Adipocyte (in vitro differentiated cells): ENCODE results near the gene SLC6A17.

Experiments
- DNase-seq: peaks from one replicate; pipeline ENCODE4 v3.0.0-alpha.2; 2015; ENCODE audit warnings: low read depth
- H3K27me3 ChIP-seq: replicated peaks from 2 replicates; pipeline ENCODE4 v1.7.0; 2013; ENCODE audit warnings: mild to moderate bottlenecking, low read length, moderate library complexity; ENCODE audit not compliant: control insufficient read depth, insufficient read depth
- H3K36me3 ChIP-seq: 2 replicates; pipeline ENCODE4 v1.7.0; 2013; ENCODE audit warnings: low read length, mild to moderate bottlenecking, moderate library complexity; ENCODE audit not compliant: control insufficient read depth, insufficient read depth, severe bottlenecking
- H3K4me1 ChIP-seq: 2 replicates; pipeline ENCODE4 v1.7.0; 2013; ENCODE audit warnings: mild to moderate bottlenecking, low read length, moderate library complexity; ENCODE audit not compliant: control insufficient read depth, insufficient read depth
- H3K4me3 ChIP-seq: 2 replicates; pipeline ENCODE4 v1.7.0; 2013; ENCODE audit warnings: mild to moderate bottlenecking, low read length, moderate library complexity
- H3K9ac ChIP-seq: 2 replicates; pipeline ENCODE4 v1.7.0; 2013; ENCODE audit warnings: mild to moderate bottlenecking, low read length, moderate library complexity
- H3K9me3 ChIP-seq: 2 replicates; pipeline ENCODE4 v1.7.0; 2013; ENCODE audit warnings: mild to moderate bottlenecking, low read length, moderate library complexity; ENCODE audit not compliant: control insufficient read depth

The SLC6A17 gene

GRCh38 chr1:110150330-110151174 lies at the start of gene SLC6A17:
TSS of gene SLC6A17 (plus strand) at chr1:110150494. CDS start at chr1:110166930, 16,436 bp downstream.
- H3K27me3 ChIP-seq, result peaks cover 34% of the 10 kb centered on the region
- DNase-seq, result peak; percentile 69
- no peaks in the 10 kb centered on the region for H3K4me1 ChIP-seq
- H3K36me3 ChIP-seq, result no peaks in the 10 kb centered on the region
- peaks cover 5% of the 10 kb centered on the region for H3K9me3 ChIP-seq
- peak within 1 kb of the TSS; percentile 69 for H3K4me3 ChIP-seq
- H3K9ac ChIP-seq, result peak within 1 kb of the TSS; percentile 10

- peak; percentile 42 for DNase-seq
- Histone ChIP-seq H3K4me1 (peaks cover 6% of the 10 kb centered on the region), H3K9ac (no peak overlapping the region), H3K27me3 (peaks cover 28% of the 10 kb centered on the region), H3K9me3 (no peaks in the 10 kb centered on the region), H3K4me3 (no peak overlapping the region), H3K36me3 (no peaks in the 10 kb centered on the region)
These were observed 48.2 kb upstream of the SLC6A17 start for GRCh38 chr1:110102081-110102480.

GRCh38 chr1:110106013-110106941 lies 44.0 kb upstream of the SLC6A17 start:
- no peak overlapping the region for H3K4me3 ChIP-seq
- H3K27me3 ChIP-seq, result peaks cover 4% of the 10 kb centered on the region
- DNase-seq, result peak; percentile 85
- no peaks in the 10 kb centered on the region for H3K9me3 ChIP-seq
- peaks cover 22% of the 10 kb centered on the region for H3K4me1 ChIP-seq
- H3K36me3 ChIP-seq, result no peaks in the 10 kb centered on the region
- H3K9ac ChIP-seq, result no peak overlapping the region

- DNase-seq, result no peak
- Histone ChIP-seq H3K36me3 (no peaks in the 10 kb centered on the region), H3K4me3 (no peak overlapping the region), H3K27me3 (peaks cover 12% of the 10 kb centered on the region), H3K4me1 (peaks cover 16% of the 10 kb centered on the region), H3K9ac (no peak overlapping the region), H3K9me3 (no peaks in the 10 kb centered on the region)
These were observed 42.3 kb upstream of the SLC6A17 start for GRCh38 chr1:110107867-110108469.

GRCh38 chr1:110111081-110111480 lies 39.2 kb upstream of the SLC6A17 start:
- DNase-seq, result no peak
- no peaks in the 10 kb centered on the region for H3K36me3 ChIP-seq
- peaks cover 16% of the 10 kb centered on the region for H3K4me1 ChIP-seq
- no peaks in the 10 kb centered on the region for H3K9me3 ChIP-seq
- no peak overlapping the region for H3K4me3 ChIP-seq
- H3K27me3 ChIP-seq, result peaks cover 21% of the 10 kb centered on the region
- H3K9ac ChIP-seq, result no peak overlapping the region

GRCh38 chr1:110112143-110112542 lies 38.2 kb upstream of the SLC6A17 start, which contains the start of gene UBL4B:
TSS of gene UBL4B (plus strand) at chr1:110112443. CDS start at chr1:110112535, 92 bp downstream.
- DNase-seq, result no peak
- Histone ChIP-seq H3K27me3 (peaks cover 21% of the 10 kb centered on the region), H3K9ac (no peak within 1 kb of the TSS)

GRCh38 chr1:110112656-110113055 lies 37.6 kb upstream of the SLC6A17 start:
- H3K36me3 ChIP-seq, result no peaks in the 10 kb centered on the region
- no peak overlapping the region for H3K9ac ChIP-seq
- DNase-seq, result no peak
- H3K9me3 ChIP-seq, result no peaks in the 10 kb centered on the region
- H3K27me3 ChIP-seq, result peaks cover 21% of the 10 kb centered on the region
- no peak overlapping the region for H3K4me3 ChIP-seq
- peaks cover 11% of the 10 kb centered on the region for H3K4me1 ChIP-seq

More at GRCh38 chr1:110112143-110112542, 38.2 kb upstream of the SLC6A17 start, which contains the start of gene UBL4B:
- H3K36me3 ChIP-seq, result no peaks in the 10 kb centered on the region
- peaks cover 16% of the 10 kb centered on the region for H3K4me1 ChIP-seq
- H3K9me3 ChIP-seq, result no peaks in the 10 kb centered on the region
- no peak within 1 kb of the TSS for H3K4me3 ChIP-seq

GRCh38 chr1:110113551-110113950 lies 36.7 kb upstream of the SLC6A17 start:
- no peak overlapping the region for H3K4me3 ChIP-seq
- no peak overlapping the region for H3K9ac ChIP-seq
- no peaks in the 10 kb centered on the region for H3K36me3 ChIP-seq
- no peaks in the 10 kb centered on the region for H3K9me3 ChIP-seq
- H3K27me3 ChIP-seq, result peaks cover 21% of the 10 kb centered on the region
- DNase-seq, result no peak
- peaks cover 6% of the 10 kb centered on the region for H3K4me1 ChIP-seq

GRCh38 chr1:110114173-110114572 lies 36.1 kb upstream of the SLC6A17 start:
- Histone ChIP-seq H3K9ac (no peak overlapping the region), H3K9me3 (no peaks in the 10 kb centered on the region), H3K27me3 (peaks cover 21% of the 10 kb centered on the region), H3K4me3 (no peak overlapping the region), H3K4me1 (peaks cover 6% of the 10 kb centered on the region), H3K36me3 (no peaks in the 10 kb centered on the region)
- DNase-seq, result no peak

GRCh38 chr1:110114784-110115183 lies 35.5 kb upstream of the SLC6A17 start:
- DNase-seq, result no peak
- peaks cover 3% of the 10 kb centered on the region for H3K4me1 ChIP-seq
- no peaks in the 10 kb centered on the region for H3K36me3 ChIP-seq
- no peaks in the 10 kb centered on the region for H3K9me3 ChIP-seq
- H3K27me3 ChIP-seq, result peaks cover 25% of the 10 kb centered on the region
- no peak overlapping the region for H3K4me3 ChIP-seq
- H3K9ac ChIP-seq, result no peak overlapping the region
